ENCODE data around the gene ACVR1C.

Gene ACVR1C

GRCh38 chr2:157628477-157629415 lies at the start of gene ACVR1C:
TSS of gene ACVR1C (minus strand) at chr2:157628864. CDS start at chr2:157628644, 220 bp downstream.
- DNase-seq: peak; percentile 50

DNA sequence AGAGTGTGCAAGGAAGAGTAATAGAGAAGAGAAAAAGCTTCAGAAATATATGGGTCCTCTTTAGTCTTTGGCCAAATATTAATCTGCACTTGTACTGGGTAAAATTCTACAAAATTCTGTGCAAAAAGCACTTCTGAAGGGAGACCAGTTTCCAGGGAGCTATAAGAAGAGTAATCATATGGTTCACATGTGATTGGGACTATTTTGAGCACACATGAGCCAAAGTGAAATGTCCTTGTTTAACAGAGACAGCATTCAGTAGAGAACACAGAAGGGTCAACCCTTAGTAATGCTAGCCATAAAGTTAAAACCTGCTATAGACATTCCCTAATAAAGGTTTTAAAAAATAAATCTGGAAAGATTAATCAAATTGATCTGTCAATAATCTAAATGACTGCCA lies 49.3 kb upstream of the ACVR1C start:
- no peak for DNase-seq

GRCh38 chr2:157672129-157672528 lies 43.5 kb upstream of the ACVR1C start:
- DNase-seq: no peak

DNA sequence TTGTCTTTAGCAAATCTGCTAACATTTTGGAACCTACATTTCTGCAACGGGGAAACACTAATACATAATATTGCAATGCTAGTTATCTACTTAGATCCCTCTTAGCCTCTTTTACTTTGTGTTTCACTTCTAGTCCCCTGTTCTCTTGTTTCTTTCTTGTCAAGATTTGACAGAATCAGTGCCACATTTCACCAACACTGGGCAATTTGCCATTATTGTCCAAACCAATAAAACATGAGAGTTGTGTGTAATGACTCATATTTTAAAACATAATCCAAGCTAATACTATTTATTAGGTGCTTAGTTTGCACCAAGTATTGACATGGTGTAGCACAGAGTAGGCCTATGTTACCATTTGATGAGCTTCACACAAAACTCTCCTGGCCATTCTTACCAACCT lies 33.7 kb upstream of the ACVR1C start:
- DNase-seq: no peak

DNA sequence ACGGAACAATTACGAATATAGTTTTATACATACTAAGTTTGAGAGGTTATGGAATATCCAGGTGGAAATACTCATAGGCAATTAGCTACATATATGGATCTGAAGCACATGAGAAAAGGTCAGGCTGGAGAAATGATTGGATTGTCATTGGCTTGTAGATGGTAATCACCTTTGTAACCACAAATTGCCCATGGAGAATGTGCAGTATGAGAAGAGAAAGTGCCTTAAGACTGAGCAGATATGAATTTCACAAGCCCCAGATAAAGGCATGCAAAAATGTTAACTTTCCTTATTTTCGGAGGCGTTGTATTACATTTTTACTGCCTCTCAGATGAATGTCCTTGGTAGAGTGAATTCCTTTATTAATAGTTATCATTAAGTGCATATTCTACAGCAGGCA lies 33.1 kb upstream of the ACVR1C start:
- no peak for DNase-seq

DNA sequence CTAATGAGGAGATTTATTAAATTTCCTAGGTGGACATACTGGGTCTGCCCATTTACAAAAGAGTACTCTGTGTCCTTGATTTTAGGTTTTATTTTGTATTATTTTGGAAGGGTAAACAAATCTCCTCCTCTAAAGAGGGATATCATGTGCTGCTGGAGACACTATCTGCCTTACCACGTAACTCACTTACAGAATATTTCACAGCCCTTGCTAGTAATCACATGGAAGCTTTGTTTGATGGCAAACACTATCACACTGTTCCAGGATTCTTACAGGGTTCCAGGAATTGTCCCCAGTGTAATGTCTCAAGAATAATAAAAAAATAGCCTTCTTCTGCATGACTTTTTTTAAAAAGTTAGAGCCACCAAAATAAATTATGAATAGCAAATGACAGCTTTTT lies 29.2 kb upstream of the ACVR1C start:
- no peak for DNase-seq

- DNase-seq: no peak
Observed at GRCh38 chr2:157657101-157657500, 28.4 kb upstream of the ACVR1C start.

GRCh38 chr2:157644776-157645175 lies 16.1 kb upstream of the ACVR1C start:
- DNase-seq: no peak

- no peak for DNase-seq
Observed at GRCh38 chr2:157631861-157632260, 3.2 kb upstream of the ACVR1C start.

DNA sequence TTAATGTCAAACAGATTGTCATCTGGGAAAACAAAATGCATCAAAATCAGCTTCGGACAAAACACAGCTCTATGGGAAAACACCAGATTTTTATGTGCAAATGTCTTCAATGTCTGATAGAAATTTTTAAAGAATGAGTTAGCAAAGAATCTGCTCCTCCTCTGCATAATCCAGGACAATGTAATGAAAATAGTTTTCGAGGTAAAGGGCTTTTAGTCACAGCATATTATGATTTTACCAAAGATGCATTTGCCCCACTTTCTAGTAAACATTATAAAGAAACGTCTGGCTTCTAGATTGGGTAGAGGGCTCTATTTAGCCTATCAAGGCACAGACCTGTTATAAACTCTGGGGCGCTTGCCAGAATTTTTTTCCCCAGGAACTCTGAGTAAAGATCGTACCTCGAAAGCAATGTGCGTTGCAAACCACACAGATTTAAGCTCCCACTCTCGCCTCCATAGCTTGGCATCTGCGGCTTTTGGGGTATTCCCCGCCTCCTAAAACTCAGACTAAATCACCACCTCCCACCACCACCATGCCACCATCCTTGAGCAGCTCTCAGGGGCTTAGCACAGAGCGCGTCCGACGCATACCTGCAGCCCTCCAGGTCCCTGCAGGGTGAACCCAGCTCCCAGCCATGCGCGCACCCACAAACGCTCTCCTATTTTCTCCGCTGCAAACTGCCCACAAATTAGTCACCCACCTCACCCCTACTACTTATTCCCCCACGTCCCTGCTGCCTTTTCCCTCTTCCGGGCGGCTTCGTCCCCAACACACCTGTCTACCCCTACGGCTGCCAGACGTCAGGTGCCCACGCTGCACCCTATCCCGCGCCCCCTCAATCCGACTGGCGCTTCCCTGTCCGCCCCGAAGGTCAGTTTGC lies 829 bp downstream of the ACVR1C start:
- DNase-seq: no peak

DNA sequence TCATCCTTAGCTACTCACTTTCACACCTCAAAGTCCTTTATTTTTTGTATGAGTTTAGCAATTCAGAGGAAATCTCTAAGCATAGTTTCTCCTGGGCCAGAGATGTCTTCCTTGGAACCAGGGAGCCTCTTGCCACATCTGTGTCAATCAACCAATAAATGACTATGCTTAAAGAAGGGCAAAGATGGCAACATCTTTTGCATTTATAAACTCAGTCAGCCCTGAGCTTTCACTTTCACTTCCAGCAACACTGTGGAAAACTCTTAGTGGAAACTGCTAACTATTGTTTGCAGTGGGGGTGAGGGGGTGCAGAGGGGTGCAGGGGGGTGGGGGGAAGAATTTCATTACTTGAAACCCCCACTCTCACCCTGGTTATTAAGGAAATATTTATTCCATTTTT lies 3.4 kb downstream of the ACVR1C start:
- DNase-seq: no peak

DNA sequence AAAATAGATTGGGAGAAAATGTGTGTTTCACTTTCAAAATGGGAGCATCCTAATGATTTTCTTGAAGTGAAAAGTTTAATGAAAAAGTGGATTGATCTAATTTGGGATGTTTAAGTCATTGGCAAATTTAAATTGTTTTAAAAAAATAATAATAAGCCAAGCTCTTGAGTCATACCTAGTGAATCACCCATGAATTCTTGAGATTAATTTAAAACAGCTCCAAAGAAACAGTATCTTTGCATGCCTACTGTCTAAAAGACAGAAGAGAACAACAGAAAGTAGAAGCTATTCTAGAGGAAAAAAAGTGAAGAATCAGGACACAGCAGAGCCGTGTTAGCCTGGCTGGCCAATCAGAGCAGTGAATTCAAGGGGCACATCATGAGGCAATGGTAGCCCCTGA lies 7.7 kb downstream of the ACVR1C start:
- no peak for DNase-seq

- DNase-seq: no peak
Observed at GRCh38 chr2:157611726-157612125, 16.9 kb downstream of the ACVR1C start.

- DNase-seq: no peak
Observed at GRCh38 chr2:157611110-157611509, 17.6 kb downstream of the ACVR1C start.

DNA sequence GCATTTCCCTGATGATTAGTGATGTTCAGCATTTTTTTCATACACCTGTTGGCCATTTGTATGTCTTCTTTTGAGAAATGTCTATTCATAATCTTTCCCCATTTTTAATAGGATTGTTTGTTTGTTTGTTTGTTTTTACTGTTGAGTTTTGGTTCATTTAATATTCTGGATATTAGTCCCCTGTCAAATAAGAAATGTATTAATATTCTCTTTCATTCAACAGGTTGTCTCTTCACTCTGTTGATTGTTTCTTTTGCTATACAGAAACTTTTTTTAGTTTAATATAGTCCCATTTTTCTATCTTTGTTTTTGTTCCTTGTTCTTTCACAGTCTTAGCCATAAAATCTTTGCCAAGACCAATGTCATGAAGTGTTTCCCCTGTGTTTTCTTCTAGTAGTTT lies 22.1 kb downstream of the ACVR1C start:
- no peak for DNase-seq

- no peak for DNase-seq
Observed at GRCh38 chr2:157603198-157603597, 25.5 kb downstream of the ACVR1C start.

GRCh38 chr2:157601807-157602206 lies 26.9 kb downstream of the ACVR1C start:
- no peak for DNase-seq

GRCh38 chr2:157596992-157597681 lies 31.5 kb downstream of the ACVR1C start:
- DNase-seq: no peak

- DNase-seq: no peak
Observed at GRCh38 chr2:157593411-157593810, 35.3 kb downstream of the ACVR1C start.

DNA sequence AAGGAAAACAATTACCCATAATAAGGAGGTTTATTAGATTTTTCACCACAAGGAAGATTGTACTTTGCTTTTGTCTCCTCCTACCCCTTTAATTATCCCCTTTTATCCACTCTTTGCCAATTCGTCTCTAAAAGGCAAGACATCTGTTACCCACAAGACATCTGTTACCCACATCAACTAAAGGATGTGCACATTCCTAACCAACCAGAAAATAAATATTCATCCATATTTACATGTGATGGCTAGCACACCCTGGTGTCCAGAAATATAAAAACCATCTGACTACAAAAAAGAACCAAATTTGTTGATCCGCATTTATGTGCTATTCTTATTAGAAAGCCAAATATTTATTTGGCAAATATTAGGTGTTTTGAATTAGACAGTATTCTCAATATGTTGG lies 35.7 kb downstream of the ACVR1C start:
- DNase-seq: no peak

- no peak for DNase-seq
Observed at GRCh38 chr2:157592374-157592773, 36.3 kb downstream of the ACVR1C start.

DNA sequence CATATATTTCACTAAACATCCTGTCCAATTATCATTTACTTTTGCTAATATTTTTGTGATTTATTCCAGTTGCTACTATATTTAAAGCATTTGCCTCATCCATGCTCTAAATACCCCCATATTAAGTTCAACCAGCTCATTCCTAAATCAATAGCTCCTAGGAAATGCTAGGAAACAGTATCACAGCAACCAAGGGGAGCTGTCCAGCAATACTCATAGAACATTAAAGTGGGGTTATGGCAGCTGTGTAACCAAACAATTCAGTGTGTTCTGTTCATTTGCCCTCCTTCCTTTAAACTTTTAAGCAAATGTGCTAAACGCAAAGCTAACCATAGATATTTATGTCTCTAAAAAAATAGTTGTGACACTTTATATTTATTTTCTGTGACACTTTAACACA lies 41.1 kb downstream of the ACVR1C start:
- DNase-seq: no peak

GRCh38 chr2:157574165-157574564 lies 54.5 kb downstream of the ACVR1C start:
- no peak for DNase-seq

Measured in NCI-H2029 (cell line).